HEK293 (cell line): Measurements from ENCODE around the gene TGFB1I1.

Experiments
- CTCF ChIA-PET: fragments of 350-600 bp; formaldehyde crosslinking; extraction: SDS; loops from one replicate; lab custom pipeline; 2021; ENCODE audit warnings: antibody characterized with exemption; lab: Yijun Ruan, JAX
- POLR2A ChIA-PET: fragments of 300-600 bp; formaldehyde crosslinking; extraction: SDS; loops from one replicate; lab custom pipeline; 2020; ENCODE audit warnings: antibody characterized with exemption, inconsistent platforms; lab: Yijun Ruan, JAX
- H3K27ac ChIP-seq: fragments of 200-500 bp; sonication (Bioruptor generic); 2 replicates; pipeline ENCODE4 v1.5.1; 2014; ENCODE audit warnings: low read depth, low read length, control low read depth, inconsistent platforms; ENCODE audit errors: extremely low read depth
- H3K36me3 ChIP-seq, 2 experiments: fragments of 200-500 bp in 1 of 2; sonication (Bioruptor generic) in 1 of 2; 1 replicate in 1 of 2; 2 replicates in 1 of 2; pipeline ENCODE4 v1.5.1; 2014 to 2017; ENCODE audit warnings: inconsistent platforms in 2 of 2, low read length in 2 of 2; ENCODE audit not compliant: control insufficient read depth in 2 of 2, insufficient read depth in 1 of 2
- H3K4me1 ChIP-seq: fragments of 200-500 bp; sonication (Bioruptor generic); 2 replicates; pipeline ENCODE4 v1.5.1; 2014; ENCODE audit warnings: mild to moderate bottlenecking, low read length, inconsistent platforms; ENCODE audit not compliant: control insufficient read depth, insufficient read depth
- H3K4me3 ChIP-seq: 2 replicates; pipeline ENCODE4 v1.5.1; 2011; ENCODE audit warnings: low read depth, mild to moderate bottlenecking, control low read depth, low read length, moderate library complexity
- H3K9me3 ChIP-seq: fragments of 200-500 bp; sonication (Bioruptor generic); 2 replicates; pipeline ENCODE4 v1.5.1; 2014; ENCODE audit warnings: low read depth, low read length, inconsistent platforms; ENCODE audit not compliant: control insufficient read depth, insufficient read depth
- IKZF3 ChIP-seq: fragments of 450-650 bp; IDR thresholded peaks from 2 replicates; pipeline ENCODE4 v1.5.0; 2018; ENCODE audit warnings: missing biosample characterization, mild to moderate bottlenecking, missing genetic modification characterization, moderate library complexity
- KLF7 ChIP-seq: fragments of 450-650 bp; formaldehyde crosslinking; IDR thresholded peaks from 2 replicates; pipeline ENCODE4 v1.5.1; 2016; ENCODE audit warnings: missing biosample characterization, missing genetic modification characterization, borderline replicate concordance
- MYNN ChIP-seq: fragments of 450-650 bp; formaldehyde crosslinking; IDR thresholded peaks from 2 replicates; pipeline ENCODE4 v1.5.1; 2016; ENCODE audit warnings: missing biosample characterization, missing genetic modification characterization, borderline replicate concordance
- PRDM2 ChIP-seq: fragments of 450-650 bp; formaldehyde crosslinking; IDR thresholded peaks from 2 replicates; pipeline ENCODE4 v1.5.1; 2016; ENCODE audit warnings: missing biosample characterization, missing genetic modification characterization, borderline replicate concordance
- REST ChIP-seq: fragments of 450-650 bp; formaldehyde crosslinking; IDR thresholded peaks from 2 replicates; pipeline ENCODE4 v1.5.1; 2016; ENCODE audit warnings: missing biosample characterization, missing genetic modification characterization
- SCRT1 ChIP-seq: fragments of 450-650 bp; formaldehyde crosslinking; IDR thresholded peaks from 2 replicates; pipeline ENCODE4 v1.5.1; 2016; ENCODE audit warnings: missing biosample characterization, missing genetic modification characterization, borderline replicate concordance
- SP7 ChIP-seq: fragments of 450-650 bp; formaldehyde crosslinking; IDR thresholded peaks from 2 replicates; pipeline ENCODE4 v1.5.1; 2016; ENCODE audit warnings: missing biosample characterization, missing genetic modification characterization
- TCF7L2 ChIP-seq: IDR thresholded peaks from 2 replicates; pipeline ENCODE4 v1.6.1; 2011; ENCODE audit warnings: low read depth, mild to moderate bottlenecking, inconsistent platforms, low read length, moderate library complexity, borderline replicate concordance
- ZBTB21 ChIP-seq: fragments of 450-650 bp; formaldehyde crosslinking; IDR thresholded peaks from 2 replicates; pipeline ENCODE4 v1.5.1; 2017; ENCODE audit warnings: missing biosample characterization, missing genetic modification characterization
- ZNF112 ChIP-seq: fragments of 450-650 bp; formaldehyde crosslinking; IDR thresholded peaks from 2 replicates; pipeline ENCODE4 v1.5.0; 2017; ENCODE audit warnings: missing biosample characterization, missing genetic modification characterization
- ZNF132 ChIP-seq: fragments of 450-650 bp; formaldehyde crosslinking; IDR thresholded peaks from 2 replicates; pipeline ENCODE4 v1.5.1; 2017; ENCODE audit warnings: missing biosample characterization, missing genetic modification characterization, borderline replicate concordance
- ZNF140 ChIP-seq: fragments of 450-650 bp; formaldehyde crosslinking; IDR thresholded peaks from 2 replicates; pipeline ENCODE4 v1.5.1; 2016; ENCODE audit warnings: missing biosample characterization, missing genetic modification characterization
- ZNF350 ChIP-seq: fragments of 450-650 bp; formaldehyde crosslinking; IDR thresholded peaks from 2 replicates; pipeline ENCODE4 v1.5.0; 2017; ENCODE audit warnings: missing biosample characterization, mild to moderate bottlenecking, missing genetic modification characterization
- ZNF354C ChIP-seq: fragments of 450-650 bp; formaldehyde crosslinking; IDR thresholded peaks from 2 replicates; pipeline ENCODE4 v1.5.1; 2016; ENCODE audit warnings: missing biosample characterization, missing genetic modification characterization, low read depth, borderline replicate concordance
- ZNF362 ChIP-seq: fragments of 450-650 bp; formaldehyde crosslinking; IDR thresholded peaks from 2 replicates; pipeline ENCODE4 v1.5.1; 2016; ENCODE audit warnings: missing biosample characterization, missing genetic modification characterization
- ZNF426 ChIP-seq: fragments of 450-650 bp; formaldehyde crosslinking; IDR thresholded peaks from 2 replicates; pipeline ENCODE4 v1.5.1; 2017; ENCODE audit warnings: missing biosample characterization, missing genetic modification characterization, mild to moderate bottlenecking, inconsistent platforms, moderate library complexity
- ZNF48 ChIP-seq: fragments of 450-650 bp; formaldehyde crosslinking; IDR thresholded peaks from 2 replicates; pipeline ENCODE4 v1.5.1; 2016; ENCODE audit warnings: missing biosample characterization, missing genetic modification characterization
- ZNF560 ChIP-seq: fragments of 450-650 bp; formaldehyde crosslinking; IDR thresholded peaks from 2 replicates; pipeline ENCODE4 v1.5.1; 2017; ENCODE audit warnings: missing biosample characterization, missing genetic modification characterization, borderline replicate concordance
- ZNF561 ChIP-seq: fragments of 450-650 bp; IDR thresholded peaks from 2 replicates; pipeline ENCODE4 v1.5.1; 2018; ENCODE audit warnings: missing biosample characterization, missing genetic modification characterization, borderline replicate concordance
- ZNF621 ChIP-seq: fragments of 450-650 bp; formaldehyde crosslinking; IDR thresholded peaks from 2 replicates; pipeline ENCODE4 v1.5.1; 2017; ENCODE audit warnings: missing biosample characterization, missing genetic modification characterization
- ZNF768 ChIP-seq: fragments of 450-650 bp; formaldehyde crosslinking; IDR thresholded peaks from 2 replicates; pipeline ENCODE4 v1.5.1; 2018; ENCODE audit warnings: missing biosample characterization, mild to moderate bottlenecking, missing genetic modification characterization
- ZNF785 ChIP-seq: fragments of 450-650 bp; formaldehyde crosslinking; IDR thresholded peaks from 2 replicates; pipeline ENCODE4 v1.5.1; 2016; ENCODE audit warnings: missing biosample characterization, missing genetic modification characterization
- ZSCAN4 ChIP-seq: fragments of 450-650 bp; formaldehyde crosslinking; IDR thresholded peaks from 2 replicates; pipeline ENCODE4 v1.5.1; 2017; ENCODE audit warnings: missing biosample characterization, missing genetic modification characterization

The TGFB1I1 gene

GRCh38 chr16:31507617-31507928, 35.6 kb downstream of the TGFB1I1 start (continued):
- no peak for TF ChIP-seq MYNN (tag by site-specific recombination)
- TF ChIP-seq ZBTB21 (tag by site-specific recombination): no peak
- no peak for TF ChIP-seq ZNF354C (tag by site-specific recombination)
- no peak for TF ChIP-seq ZSCAN4 (tag by site-specific recombination)
- no peak for TF ChIP-seq TCF7L2
- TF ChIP-seq ZNF112 (tag by site-specific recombination): no peak
- TF ChIP-seq ZNF362: no peak

GRCh38 chr16:31507929-31508705, 36.2 kb downstream of the TGFB1I1 start, which contains the start of gene RUSF1:
Gene RUSF1, minus strand, starts transcription at chr16:31508391. Its CDS starts 18 bp downstream, at chr16:31508373.
- peaks cover 0 to 7% of the 10 kb centered on the region in 2 experiments; a peak in 2 of 3 replicates for H3K36me3 ChIP-seq
- H3K27ac ChIP-seq: peak within 1 kb of the TSS; percentile 68
- POLR2A ChIA-PET: interaction anchor here (0.9 to 2.1 kb wide), 9 partner anchors 10 to 328 kb away, joined by 3 to 7 read pairs (median 3); partner anchors contain the start of genes ARMC5 and FUS
- CTCF ChIA-PET: interaction anchor here (0.7 to 1.5 kb wide), 2 partner anchors 50 to 361 kb away, joined by 4 to 5 read pairs; no protein-coding TSS in a partner anchor
- H3K4me1 ChIP-seq: no peaks in the 10 kb centered on the region
- no peaks in the 10 kb centered on the region for H3K9me3 ChIP-seq
- H3K4me3 ChIP-seq: peak within 1 kb of the TSS; percentile 97
- TF ChIP-seq SCRT1 (tag by site-specific recombination): no peak
- peak; percentile 76 for TF ChIP-seq SP7 (tag by site-specific recombination)
- no peak for TF ChIP-seq ZNF350 (tag by site-specific recombination)
- TF ChIP-seq ZNF621 (tag by site-specific recombination): no peak
- no peak for TF ChIP-seq ZNF48 (tag by site-specific recombination)
- no peak; the same call in 1 of the 2 replicates for TF ChIP-seq KLF7 (tag by site-specific recombination)
- no peak for TF ChIP-seq ZNF140
- TF ChIP-seq ZNF560 (tag by site-specific recombination): no peak
- no peak for TF ChIP-seq ZNF112 (tag by site-specific recombination)
- no peak; the same call in 1 of the 2 replicates for TF ChIP-seq PRDM2 (tag by site-specific recombination)
- TF ChIP-seq ZNF785 (tag by site-specific recombination): no peak
- TF ChIP-seq ZNF354C (tag by site-specific recombination): no peak
- peak; percentile 93 for TF ChIP-seq ZNF561 (tag by site-specific recombination)
- TF ChIP-seq REST (tag by site-specific recombination): no peak
- TF ChIP-seq ZNF426: no peak
- TF ChIP-seq ZBTB21 (tag by site-specific recombination): peak; percentile 49; the same call in 1 of the 2 replicates
- TF ChIP-seq ZNF768 (tag by site-specific recombination): peak; percentile 60; the same call in 1 of the 2 replicates
- no peak for TF ChIP-seq IKZF3 (tag by site-specific recombination)
- no peak for TF ChIP-seq ZNF132 (tag by site-specific recombination)
